ENCODE measurements around the gene KCNMA1. TPM values are rescaled to one million over a fixed set of nuclear protein-coding genes. Genes with fewer than 3 reads are reported as not detected.

Gene KCNMA1
- total RNA-seq, 1 experiment from 2014 or later, result 0.49 TPM

- no peak overlapping the region for H3K27ac ChIP-seq (ENCODE audit: low read depth, low read length)
- RAD21 ChIA-PET (ENCODE audit: low non-redundant PET in 1 of 2, low total read pairs in 2 of 2, uncharacterized antibody in 2 of 2, unreplicated experiment in 2 of 2), result no interaction called here
- H3K9me3 ChIP-seq (ENCODE audit: control insufficient read depth in 1 of 2, insufficient read depth in 1 of 2, low read depth in 1 of 2, low read length in 2 of 2), result no peaks in the 10 kb centered on the region
- no peak overlapping the region for H3K4me3 ChIP-seq (replicated peaks in 1 of 2; ENCODE audit: low read depth in 1 of 2, low read length in 2 of 2)
- no peak for DNase-seq (ENCODE audit: low read depth, low spot score)
- H3K36me3 ChIP-seq (ENCODE audit: control insufficient read depth in 1 of 2, insufficient read depth in 2 of 2, low read length in 2 of 2), result no peaks in the 10 kb centered on the region
- H3K79me2 ChIP-seq (ENCODE audit: insufficient read depth, low read length), result no peaks in the 10 kb centered on the region
- H3K9ac ChIP-seq (ENCODE audit: low read length), result no peak overlapping the region
- POLR2A ChIA-PET, result interaction anchor here (0.9 kb wide), 1 partner anchor 35 kb away, joined by 3 read pairs; no protein-coding TSS in a partner anchor
- no peak for ATAC-seq
- BruUV-seq (replicated peaks), result no TSS peak
- no peaks in the 10 kb centered on the region for H4K20me1 ChIP-seq (ENCODE audit: insufficient read depth)
- H2AFZ ChIP-seq (ENCODE audit: low read depth, low read length, poor library complexity, severe bottlenecking), result no peak overlapping the region
- intact Hi-C loops (cut with micrococcal nuclease), result no loop called here
- H3K27me3 ChIP-seq (ENCODE audit: insufficient read depth, low read length), result peaks cover 6% of the 10 kb centered on the region; the same call in 1 of the 2 replicates
- H3K4me1 ChIP-seq (ENCODE audit: control insufficient read depth in 1 of 2, insufficient read depth in 2 of 2, low read length in 2 of 2), result no peaks in the 10 kb centered on the region
- H3K4me2 ChIP-seq (ENCODE audit: low read length), result no peak overlapping the region
- no peaks in the 10 kb centered on the region for H3K9me2 ChIP-seq (ENCODE audit: insufficient read depth)
- TF ChIP-seq ZNF274 (IDR thresholded peaks at IDR 0.05; ENCODE audit: low read depth, low read length) (no peak), CTCF (IDR thresholded peaks at IDR 0.05 in 2 of 3, conservative IDR thresholded peaks at IDR 0.05 in 1 of 3; ENCODE audit: borderline replicate concordance in 1 of 3, insufficient read depth in 1 of 3, low read depth in 2 of 3, low read length in 2 of 3) (no peak), EGR1 (IDR thresholded peaks at IDR 0.05; ENCODE audit: low read depth) (no peak), CEBPB (IDR thresholded peaks at IDR 0.05; ENCODE audit: low read depth) (no peak), SP1 (IDR thresholded peaks at IDR 0.05; ENCODE audit: low read depth) (no peak), ZBTB33 (IDR thresholded peaks at IDR 0.05; ENCODE audit: extremely low read depth, insufficient replicate concordance, low read length) (no peak), SIN3A (IDR thresholded peaks at IDR 0.05; ENCODE audit: low read depth) (no peak), ZFX (IDR thresholded peaks at IDR 0.05) (no peak), MAX (IDR thresholded peaks at IDR 0.05) (no peak), JUND (IDR thresholded peaks at IDR 0.05) (no peak), YY1 (IDR thresholded peaks at IDR 0.05; ENCODE audit: extremely low read depth, insufficient replicate concordance, low read depth, low read length) (no peak)
- CTCF ChIA-PET, result no interaction called here
These were observed 280.4 kb downstream of the KCNMA1 start for GRCh38 chr10:77357185-77357584.

Measured in HCT116 (cell line).